SK-N-SH (cell line): ENCODE measurements around the gene LRIG1. TPM values are rescaled to one million over a fixed set of nuclear protein-coding genes. Genes with fewer than 3 reads are reported as not detected.

Experiments used
- CTCF ChIA-PET: fragments of 300-600, 350-600 bp; formaldehyde crosslinking; extraction: SDS; loops from one replicate; lab custom pipeline; 2021; lab: Yijun Ruan, JAX
- POLR2A ChIA-PET: fragments of 350-600 bp; sonication (Branson Sonifier 250); formaldehyde crosslinking; extraction: SDS; loops from one replicate; lab custom pipeline; 2020; ENCODE audit warnings: antibody characterized with exemption, inconsistent platforms; lab: Yijun Ruan, JAX
- DNase-seq: peaks from one replicate; pipeline ENCODE4 v3.0.0; 2012
- H2AFZ ChIP-seq: fragments of 200-600 bp; sonication (generic); 2 replicates; pipeline ENCODE4 v1.8.1; 2016; ENCODE audit warnings: antibody characterized with exemption, mild to moderate bottlenecking, low read depth
- H3F3A ChIP-seq: fragments of 200-600 bp; sonication (generic); replicated peaks from 2 replicates; pipeline ENCODE3; 2016; ENCODE audit warnings: antibody characterized with exemption, mild to moderate bottlenecking; ENCODE audit not compliant: insufficient read depth
- H3K27ac ChIP-seq, 2 experiments: fragments of 200-500 bp in 1 of 2; fragments of 200-600 bp in 1 of 2; sonication (Bioruptor generic) in 1 of 2; sonication (generic), shearing (Covaris generic) in 1 of 2; 2 replicates each; pipeline versions ENCODE4 v1.5.1 to v1.6.1; 2014 to 2016; ENCODE audit warnings: low read depth in 2 of 2, inconsistent platforms in 1 of 2, low read length in 1 of 2, mild to moderate bottlenecking in 1 of 2, mixed read lengths in 1 of 2
- H3K27me3 ChIP-seq: fragments of 200-600 bp; sonication (generic), shearing (Covaris generic); 2 replicates; pipeline ENCODE4 v1.6.1; 2016; ENCODE audit warnings: mixed run types; ENCODE audit not compliant: insufficient read depth
- H3K36me3 ChIP-seq, 2 experiments: fragments of 200-500 bp in 1 of 2; fragments of 200-600 bp in 1 of 2; sonication (Bioruptor generic) in 1 of 2; sonication (generic) in 1 of 2; replicated peaks in 1 of 2; 2 replicates each; pipeline versions ENCODE3 to v1.5.1; 2014 to 2016; ENCODE audit warnings: low read length in 1 of 2, mild to moderate bottlenecking in 1 of 2; ENCODE audit not compliant: insufficient read depth in 2 of 2, control insufficient read depth in 1 of 2
- H3K4me1 ChIP-seq, 2 experiments: fragments of 200-500 bp in 1 of 2; fragments of 200-600 bp in 1 of 2; sonication (Bioruptor generic) in 1 of 2; sonication (generic), shearing (Covaris generic) in 1 of 2; 2 replicates each; pipeline versions ENCODE4 v1.5.1 to v1.6.1; 2014 to 2016; ENCODE audit warnings: low read depth in 1 of 2, low read length in 1 of 2, mixed run types in 1 of 2; ENCODE audit not compliant: insufficient read depth in 2 of 2, control insufficient read depth in 1 of 2
- H3K4me2 ChIP-seq: fragments of 200-600 bp; sonication (generic), shearing (Covaris generic); 2 replicates; pipeline ENCODE4 v1.6.1; 2017; ENCODE audit warnings: mixed run types
- H3K4me3 ChIP-seq, 2 experiments: fragments of 200-500 bp in 1 of 2; fragments of 200-600 bp in 1 of 2; sonication (Bioruptor generic) in 1 of 2; sonication (generic), shearing (Covaris generic) in 1 of 2; 2 replicates each; pipeline versions ENCODE4 v1.5.1 to v1.8.1; 2014 to 2016; ENCODE audit warnings: low read depth in 2 of 2, inconsistent platforms in 1 of 2, low read length in 1 of 2, mild to moderate bottlenecking in 1 of 2, mixed read lengths in 1 of 2, moderate library complexity in 1 of 2
- H3K79me2 ChIP-seq: fragments of 200-600 bp; sonication (generic); 2 replicates; pipeline ENCODE4 v1.8.1; 2017; ENCODE audit warnings: mild to moderate bottlenecking; ENCODE audit not compliant: insufficient read depth
- H3K9ac ChIP-seq: fragments of 200-600 bp; sonication (generic); 2 replicates; pipeline ENCODE4 v1.6.1; 2017; ENCODE audit warnings: mixed run types
- H3K9me2 ChIP-seq: fragments of 200-600 bp; sonication (generic); 2 replicates; pipeline ENCODE4 v1.6.1; 2017; ENCODE audit warnings: mixed run types
- H3K9me3 ChIP-seq: fragments of 200-600 bp; sonication (generic); 2 replicates; pipeline ENCODE4 v1.6.1; 2017; ENCODE audit warnings: mixed run types, mild to moderate bottlenecking, moderate library complexity
- H4K20me1 ChIP-seq: fragments of 200-600 bp; sonication (generic); 2 replicates; pipeline ENCODE4 v1.6.1; 2017; ENCODE audit warnings: mild to moderate bottlenecking, mixed run types; ENCODE audit not compliant: insufficient read depth
- ELF1 ChIP-seq: IDR thresholded peaks from 2 replicates; pipeline ENCODE4 v1.4.0; 2012
- EZH2phosphoT487 ChIP-seq: fragments of 200-600 bp; sonication (generic); IDR thresholded peaks from 2 replicates; pipeline ENCODE4 v1.6.1; 2017; ENCODE audit warnings: low read depth, mixed run types, mild to moderate bottlenecking, antibody characterized with exemption, moderate library complexity, borderline replicate concordance
- FOSL2 ChIP-seq: IDR thresholded peaks from 2 replicates; pipeline ENCODE4 v1.4.0; 2012; ENCODE audit warnings: low read depth, mild to moderate bottlenecking, moderate library complexity, borderline replicate concordance
- FOXM1 ChIP-seq: IDR thresholded peaks from 2 replicates; pipeline ENCODE4 v1.4.0; 2012; ENCODE audit warnings: low read depth, mild to moderate bottlenecking
- GATA2 ChIP-seq: sonication (generic); formaldehyde crosslinking; IDR thresholded peaks from 2 replicates; pipeline ENCODE4 v1.5.0; 2020; ENCODE audit warnings: mild to moderate bottlenecking, missing genetic modification reagents
- IRF3 ChIP-seq: fragments of 150-350 bp; IDR thresholded peaks from 2 replicates; pipeline ENCODE4 v1.6.1; 2016; ENCODE audit warnings: mild to moderate bottlenecking, low read depth, low read length
- MEF2A ChIP-seq: IDR thresholded peaks from 2 replicates; pipeline ENCODE4 v1.4.0; 2012; ENCODE audit warnings: low read depth, borderline replicate concordance
- MXI1 ChIP-seq: IDR thresholded peaks from 2 replicates; pipeline ENCODE4 v1.6.1; 2012; ENCODE audit warnings: mild to moderate bottlenecking, low read depth, low read length, improper control_type of control experiment
- NRF1 ChIP-seq: IDR thresholded peaks from 2 replicates; pipeline ENCODE4 v1.6.1; 2012; ENCODE audit warnings: low read depth, mild to moderate bottlenecking, low read length
- RCOR1 ChIP-seq: fragments of 150-350 bp; IDR thresholded peaks from 2 replicates; pipeline ENCODE4 v1.6.1; 2017; ENCODE audit warnings: antibody characterized with exemption, low read length
- REST ChIP-seq: IDR thresholded peaks from 2 replicates; pipeline ENCODE4 v1.6.1; 2012; ENCODE audit warnings: mild to moderate bottlenecking, low read depth, low read length, moderate library complexity
- RXRA ChIP-seq: IDR thresholded peaks from 2 replicates; pipeline ENCODE4 v1.4.0; 2012; ENCODE audit warnings: low read depth, mild to moderate bottlenecking, borderline replicate concordance
- SMC3 ChIP-seq: IDR thresholded peaks from 2 replicates; pipeline ENCODE4 v1.6.1; 2012; ENCODE audit warnings: low read depth, low read length, improper control_type of control experiment
- TCF12 ChIP-seq: IDR thresholded peaks from 2 replicates; pipeline ENCODE4 v1.4.0; 2012
- TEAD4 ChIP-seq: IDR thresholded peaks from 2 replicates; pipeline ENCODE4 v1.4.0; 2012; ENCODE audit warnings: mild to moderate bottlenecking, borderline replicate concordance; ENCODE audit not compliant: insufficient read depth
- YY1 ChIP-seq: IDR thresholded peaks from 2 replicates; pipeline ENCODE4 v1.4.0; 2012; ENCODE audit warnings: low read depth, mild to moderate bottlenecking
- WGBS: methylation state at CpG from one replicate; pipeline ENCODE4 v1.1.6; 2017; ENCODE audit warnings: low lambda C conversion rate; 5-methylcytosine and 5-hydroxymethylcytosine counted together
- polyA plus RNA-seq, 3 experiments: library from polyadenylated mRNA; depleted of rRNA; stranded (reverse); fragments of >200 nt; gene quantifications; 2 replicates each; pipeline ENCODE4 v1.2.3, GENCODE V29; 2012
- TF ChIP-seq, protein P1 (sequence below): IDR thresholded peaks from 2 replicates; pipeline ENCODE4 v1.4.0; 2012; ENCODE audit warnings: low read depth, borderline replicate concordance
- TF ChIP-seq, protein P2 (sequence below): IDR thresholded peaks from 2 replicates; pipeline ENCODE4; 2012

Gene LRIG1
- polyA plus RNA-seq, 1 of the 3 experiments (the other 2 are of a cell fraction), result 1.7 TPM

- no peaks in the 10 kb centered on the region for H3K9me3 ChIP-seq
- H3K27ac ChIP-seq, result no peak overlapping the region
- H4K20me1 ChIP-seq, result no peaks in the 10 kb centered on the region
- H3K27me3 ChIP-seq, result no peaks in the 10 kb centered on the region
- H3K79me2 ChIP-seq, result no peaks in the 10 kb centered on the region
- no peak overlapping the region for H3K4me3 ChIP-seq
- no peaks in the 10 kb centered on the region for H3F3A ChIP-seq
- no peak overlapping the region for H2AFZ ChIP-seq
- ChIA-PET CTCF (interaction anchor here (0.6 to 1.7 kb wide), 5 partner anchors 9 to 64 kb away, joined by 3 to 5 read pairs (median 3); no protein-coding TSS in a partner anchor), POLR2A (no interaction called here)
- H3K4me1 ChIP-seq, result peaks cover 0 to 16% of the 10 kb centered on the region in 2 experiments; a peak in 2 of 4 replicates
- TF ChIP-seq TCF12, result peak; percentile 9; the same call in 1 of the 2 replicates
- TF ChIP-seq GATA2 (CRISPR knock-in tag), result no peak
- no peaks in the 10 kb centered on the region for H3K9me2 ChIP-seq
- no peak for DNase-seq
- WGBS, result 72% methylated on average over 10 of the region's 13 CpGs
- no peak overlapping the region for H3K9ac ChIP-seq
- no peak overlapping the region for H3K4me2 ChIP-seq
- no peaks in the 10 kb centered on the region for H3K36me3 ChIP-seq
These were observed 58.3 kb downstream of the LRIG1 start for GRCh38 chr3:66442254-66443117.

DNA sequence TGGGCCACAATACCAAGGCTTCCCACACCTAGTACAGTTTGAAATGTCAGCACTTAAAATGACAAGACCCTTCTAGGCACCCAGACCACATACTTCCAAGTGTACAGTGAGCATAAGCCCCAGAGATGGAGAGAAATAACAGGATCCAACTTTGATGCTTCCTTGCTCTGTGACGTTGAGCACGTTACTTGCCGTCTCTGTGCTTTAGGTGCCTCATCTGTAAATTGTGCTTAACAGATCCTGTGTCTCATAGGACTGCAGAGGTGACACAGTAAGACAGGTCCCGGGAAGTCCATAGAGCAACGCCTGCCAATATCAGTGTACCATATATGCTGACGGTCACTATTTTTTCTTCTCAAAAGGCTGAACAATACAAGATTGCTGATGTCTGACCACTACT is 59.1 kb downstream of the LRIG1 start:
- CTCF ChIA-PET, result interaction anchor here (1.1 to 1.7 kb wide), 2 partner anchors 34 kb away, joined by 3 to 5 read pairs; no protein-coding TSS in a partner anchor
- POLR2A ChIA-PET, result no interaction called here
- no peak for DNase-seq
- TF ChIP-seq FOXM1, result no peak
- no peak for TF ChIP-seq EZH2phosphoT487
- no peak for TF ChIP-seq SMC3
- no peak for TF ChIP-seq YY1
- no peak for TF ChIP-seq ELF1
- TF ChIP-seq TEAD4, result no peak
- TF ChIP-seq, protein P1, sequence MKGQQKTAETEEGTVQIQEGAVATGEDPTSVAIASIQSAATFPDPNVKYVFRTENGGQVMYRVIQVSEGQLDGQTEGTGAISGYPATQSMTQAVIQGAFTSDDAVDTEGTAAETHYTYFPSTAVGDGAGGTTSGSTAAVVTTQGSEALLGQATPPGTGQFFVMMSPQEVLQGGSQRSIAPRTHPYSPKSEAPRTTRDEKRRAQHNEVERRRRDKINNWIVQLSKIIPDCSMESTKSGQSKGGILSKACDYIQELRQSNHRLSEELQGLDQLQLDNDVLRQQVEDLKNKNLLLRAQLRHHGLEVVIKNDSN, result no peak
- no peak for TF ChIP-seq MXI1
- no peak for TF ChIP-seq RCOR1
- TF ChIP-seq RXRA, result no peak
- TF ChIP-seq NRF1, result no peak
- TF ChIP-seq, protein P2, sequence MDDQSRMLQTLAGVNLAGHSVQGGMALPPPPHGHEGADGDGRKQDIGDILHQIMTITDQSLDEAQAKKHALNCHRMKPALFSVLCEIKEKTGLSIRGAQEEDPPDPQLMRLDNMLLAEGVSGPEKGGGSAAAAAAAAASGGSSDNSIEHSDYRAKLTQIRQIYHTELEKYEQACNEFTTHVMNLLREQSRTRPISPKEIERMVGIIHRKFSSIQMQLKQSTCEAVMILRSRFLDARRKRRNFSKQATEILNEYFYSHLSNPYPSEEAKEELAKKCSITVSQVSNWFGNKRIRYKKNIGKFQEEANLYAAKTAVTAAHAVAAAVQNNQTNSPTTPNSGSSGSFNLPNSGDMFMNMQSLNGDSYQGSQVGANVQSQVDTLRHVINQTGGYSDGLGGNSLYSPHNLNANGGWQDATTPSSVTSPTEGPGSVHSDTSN, result no peak
- no peak for TF ChIP-seq IRF3
- TF ChIP-seq FOSL2, result no peak
- no peak for TF ChIP-seq MEF2A
- TF ChIP-seq REST, result no peak
- Histone ChIP-seq H2AFZ (no peak overlapping the region), H3K79me2 (no peaks in the 10 kb centered on the region), H3K27ac (no peak overlapping the region), H3K36me3 (no peaks in the 10 kb centered on the region), H3K4me1 (peaks cover 0 to 16% of the 10 kb centered on the region in 2 experiments; a peak in 2 of 4 replicates), H3K4me3 (no peak overlapping the region), H3K27me3 (no peaks in the 10 kb centered on the region; the same call in 1 of the 2 replicates), H3K9ac (no peak overlapping the region), H4K20me1 (no peaks in the 10 kb centered on the region), H3K4me2 (no peak overlapping the region), H3K9me3 (no peaks in the 10 kb centered on the region), H3K9me2 (no peaks in the 10 kb centered on the region), H3F3A (no peaks in the 10 kb centered on the region)
- 95% methylated on average over 6 of the region's 6 CpGs for WGBS
